Nephron progenitor cell (in vitro differentiated cells): Measurements from ENCODE around the gene TIGD3.

ENCODE experiments used
- DNase-seq: peaks from one replicate; pipeline ENCODE4 v3.0.0; 2021
- H3K27ac Mint-ChIP-seq: 2 replicates; pipeline ENCODE4 v1.8.0; 2021; ENCODE audit warnings: mild to moderate bottlenecking, moderate library complexity, mixed read lengths
- H3K27me3 Mint-ChIP-seq: 2 replicates; pipeline ENCODE4 v1.8.0; 2021; ENCODE audit warnings: mild to moderate bottlenecking, low read depth, mixed read lengths; ENCODE audit not compliant: poor library complexity
- H3K36me3 Mint-ChIP-seq: 2 replicates; pipeline ENCODE4 v1.8.0; 2021; ENCODE audit warnings: low read depth, mixed read lengths
- H3K4me1 Mint-ChIP-seq: 2 replicates; pipeline ENCODE4 v1.8.0; 2021; ENCODE audit warnings: mixed read lengths
- H3K4me3 Mint-ChIP-seq: 2 replicates; pipeline ENCODE4 v1.8.0; 2021; ENCODE audit warnings: mild to moderate bottlenecking, moderate library complexity, mixed read lengths
- H3K9me3 Mint-ChIP-seq: 2 replicates; pipeline ENCODE4 v1.8.0; 2021; ENCODE audit warnings: mild to moderate bottlenecking, moderate library complexity, mixed read lengths
- TF ChIP-seq, protein P1 (sequence below): fragments of 200-600 bp; sonication (generic); IDR thresholded peaks from 2 replicates; pipeline ENCODE4 v1.5.0; 2021; ENCODE audit warnings: antibody characterized with exemption

Gene TIGD3, protein sequence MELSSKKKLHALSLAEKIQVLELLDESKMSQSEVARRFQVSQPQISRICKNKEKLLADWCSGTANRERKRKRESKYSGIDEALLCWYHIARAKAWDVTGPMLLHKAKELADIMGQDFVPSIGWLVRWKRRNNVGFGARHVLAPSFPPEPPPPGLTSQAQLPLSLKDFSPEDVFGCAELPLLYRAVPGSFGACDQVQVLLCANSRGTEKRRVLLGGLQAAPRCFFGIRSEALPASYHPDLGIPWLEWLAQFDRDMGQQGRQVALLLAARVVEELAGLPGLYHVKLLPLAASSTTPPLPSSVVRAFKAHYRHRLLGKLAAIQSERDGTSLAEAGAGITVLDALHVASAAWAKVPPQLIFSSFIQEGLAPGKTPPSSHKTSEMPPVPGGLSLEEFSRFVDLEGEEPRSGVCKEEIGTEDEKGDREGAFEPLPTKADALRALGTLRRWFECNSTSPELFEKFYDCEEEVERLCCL

DNA sequence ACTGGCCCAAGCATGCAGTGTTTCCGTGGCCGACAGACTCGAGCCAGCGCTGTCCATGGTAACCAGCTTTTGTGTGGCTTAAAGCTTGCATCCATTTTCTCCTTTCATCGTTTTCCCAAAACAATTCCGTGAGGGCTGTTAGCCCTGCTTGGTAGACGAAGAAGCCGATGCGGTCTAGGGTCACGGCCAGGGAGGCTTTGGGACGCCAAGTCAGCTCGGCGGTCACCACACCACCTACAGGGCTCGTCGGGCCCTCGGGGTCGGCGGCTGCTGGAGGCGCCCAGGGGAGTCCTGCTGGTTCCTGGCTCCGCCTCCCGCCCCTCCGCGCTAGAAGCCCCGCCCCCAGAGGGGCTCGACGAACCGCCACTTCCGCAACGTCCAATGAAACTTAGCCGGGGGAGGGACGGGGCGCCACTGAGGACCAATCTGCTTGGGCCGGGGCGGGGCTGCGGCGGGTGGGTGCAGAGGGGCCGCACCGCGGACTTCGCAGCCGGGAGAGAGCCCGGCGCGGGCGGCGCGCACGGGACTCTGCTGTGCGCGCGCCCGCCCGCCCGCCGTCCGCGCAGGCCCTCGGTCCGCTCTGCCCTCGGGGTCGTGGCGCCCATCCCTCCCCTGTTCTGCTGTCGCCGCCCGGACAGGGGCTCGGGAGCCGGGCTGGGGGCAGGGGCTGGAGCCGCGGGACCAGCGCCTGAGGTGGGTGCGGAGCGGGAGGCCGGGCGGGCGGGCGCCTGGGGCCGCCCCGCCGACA, at the start of gene TIGD3:
TSS of gene TIGD3 (plus strand) at position 487 of the 748 bp plus-strand sequence. CDS start 1,058 bp downstream, outside the sequence.
- Mint-ChIP-seq H3K36me3 (peaks cover 17% of the 10 kb centered on the region), H3K27ac (peak within 1 kb of the TSS; percentile 34), H3K4me1 (peaks cover 38% of the 10 kb centered on the region), H3K4me3 (peak within 1 kb of the TSS; percentile 88), H3K9me3 (no peaks in the 10 kb centered on the region), H3K27me3 (peaks cover 42% of the 10 kb centered on the region)
- peak; percentile 99 for DNase-seq
- TF ChIP-seq, protein P1, sequence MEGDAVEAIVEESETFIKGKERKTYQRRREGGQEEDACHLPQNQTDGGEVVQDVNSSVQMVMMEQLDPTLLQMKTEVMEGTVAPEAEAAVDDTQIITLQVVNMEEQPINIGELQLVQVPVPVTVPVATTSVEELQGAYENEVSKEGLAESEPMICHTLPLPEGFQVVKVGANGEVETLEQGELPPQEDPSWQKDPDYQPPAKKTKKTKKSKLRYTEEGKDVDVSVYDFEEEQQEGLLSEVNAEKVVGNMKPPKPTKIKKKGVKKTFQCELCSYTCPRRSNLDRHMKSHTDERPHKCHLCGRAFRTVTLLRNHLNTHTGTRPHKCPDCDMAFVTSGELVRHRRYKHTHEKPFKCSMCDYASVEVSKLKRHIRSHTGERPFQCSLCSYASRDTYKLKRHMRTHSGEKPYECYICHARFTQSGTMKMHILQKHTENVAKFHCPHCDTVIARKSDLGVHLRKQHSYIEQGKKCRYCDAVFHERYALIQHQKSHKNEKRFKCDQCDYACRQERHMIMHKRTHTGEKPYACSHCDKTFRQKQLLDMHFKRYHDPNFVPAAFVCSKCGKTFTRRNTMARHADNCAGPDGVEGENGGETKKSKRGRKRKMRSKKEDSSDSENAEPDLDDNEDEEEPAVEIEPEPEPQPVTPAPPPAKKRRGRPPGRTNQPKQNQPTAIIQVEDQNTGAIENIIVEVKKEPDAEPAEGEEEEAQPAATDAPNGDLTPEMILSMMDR, result no peak

DNA sequence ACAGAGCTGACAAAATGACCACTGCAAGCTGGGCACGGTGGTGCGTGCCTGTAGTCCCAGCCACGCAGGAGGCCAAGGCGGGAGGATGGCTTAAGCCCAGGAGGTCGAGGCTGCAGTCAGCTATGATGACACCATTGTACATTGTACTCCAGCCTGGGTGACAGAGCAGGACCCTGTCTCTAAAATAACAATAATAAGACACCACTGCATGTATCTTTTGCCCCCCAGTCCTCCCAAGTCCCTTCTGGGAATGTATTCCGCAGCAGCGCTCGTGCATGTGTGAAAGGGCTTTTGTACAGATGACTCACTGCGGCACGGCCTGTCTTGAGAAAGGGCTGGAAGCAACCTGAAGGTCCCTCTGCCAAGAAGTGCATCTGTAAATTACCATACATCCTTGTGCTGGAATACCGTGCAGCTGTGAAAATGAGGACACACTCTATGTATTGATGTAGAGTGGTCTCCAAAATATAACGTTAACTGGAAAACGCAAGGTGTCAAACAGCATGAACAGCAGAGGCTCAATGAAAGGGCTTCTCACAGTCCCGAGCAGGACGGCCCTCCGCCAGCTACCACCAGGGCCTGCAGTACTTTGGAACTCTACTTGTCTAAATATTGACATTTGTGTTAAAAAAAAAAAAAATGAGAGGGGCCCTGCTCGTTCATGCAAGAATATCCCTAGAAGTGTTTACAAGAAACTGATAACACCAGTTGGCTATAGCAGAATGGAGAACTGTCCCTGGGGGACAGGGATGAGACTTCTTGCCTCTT, 48.9 kb upstream of the TIGD3 start:
- no peak for DNase-seq
- Mint-ChIP-seq H3K27me3 (no peaks in the 10 kb centered on the region), H3K36me3 (peaks cover 10% of the 10 kb centered on the region), H3K4me1 (peaks cover 32% of the 10 kb centered on the region), H3K27ac (peak overlapping the region; percentile 16), H3K4me3 (no peak overlapping the region), H3K9me3 (no peaks in the 10 kb centered on the region)
- TF ChIP-seq, protein P1, result no peak

DNA sequence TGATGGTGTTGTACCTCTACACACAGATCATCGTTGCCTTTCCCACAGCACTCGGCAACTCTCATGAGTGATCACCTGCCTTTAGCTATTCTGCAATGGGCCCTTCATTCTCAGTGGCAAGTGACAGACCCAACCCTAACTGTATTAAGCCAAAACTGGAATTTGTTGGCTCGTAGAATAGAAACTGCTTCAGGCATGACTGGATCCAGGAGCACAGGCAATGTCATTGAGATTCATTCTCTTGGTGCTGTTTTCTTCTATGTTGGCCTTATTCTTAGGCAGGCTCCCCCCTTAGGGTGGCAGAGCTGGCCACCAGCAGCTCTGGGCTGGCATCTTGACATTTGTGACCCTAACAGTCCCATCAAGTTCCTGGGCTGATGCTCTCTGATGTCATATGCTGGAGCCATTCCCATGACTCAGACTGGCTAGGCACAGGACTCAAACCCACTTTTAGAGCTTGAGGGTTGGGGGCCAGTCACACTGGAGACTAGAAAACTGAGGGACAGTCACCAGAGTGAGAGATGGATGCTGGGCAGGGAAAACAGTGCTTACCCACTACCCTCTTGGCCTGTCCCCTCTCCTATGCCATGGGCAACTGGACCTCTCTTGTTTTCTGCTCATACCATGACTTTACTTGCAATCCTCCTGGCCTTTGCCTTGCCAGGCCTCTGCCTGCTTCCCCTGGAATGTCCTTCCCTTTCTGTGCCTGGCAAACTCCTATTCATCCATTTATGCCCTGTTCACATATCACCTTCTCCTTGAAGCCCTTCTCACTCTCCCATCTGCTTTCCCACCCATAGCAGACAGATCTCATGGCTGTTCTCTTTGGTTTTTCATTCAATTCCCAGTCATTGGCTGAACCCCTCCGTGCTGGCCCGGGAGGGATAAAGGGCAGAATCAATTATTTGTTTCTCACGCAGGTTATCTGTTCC, 47.0 kb upstream of the TIGD3 start:
- H3K27me3 Mint-ChIP-seq, result peaks cover 5% of the 10 kb centered on the region
- TF ChIP-seq, protein P1, result no peak
- peaks cover 28% of the 10 kb centered on the region for H3K4me1 Mint-ChIP-seq
- peak overlapping the region; percentile 50 for H3K27ac Mint-ChIP-seq
- no peak for DNase-seq
- H3K4me3 Mint-ChIP-seq, result no peak overlapping the region
- H3K9me3 Mint-ChIP-seq, result no peaks in the 10 kb centered on the region
- peaks cover 10% of the 10 kb centered on the region for H3K36me3 Mint-ChIP-seq

DNA sequence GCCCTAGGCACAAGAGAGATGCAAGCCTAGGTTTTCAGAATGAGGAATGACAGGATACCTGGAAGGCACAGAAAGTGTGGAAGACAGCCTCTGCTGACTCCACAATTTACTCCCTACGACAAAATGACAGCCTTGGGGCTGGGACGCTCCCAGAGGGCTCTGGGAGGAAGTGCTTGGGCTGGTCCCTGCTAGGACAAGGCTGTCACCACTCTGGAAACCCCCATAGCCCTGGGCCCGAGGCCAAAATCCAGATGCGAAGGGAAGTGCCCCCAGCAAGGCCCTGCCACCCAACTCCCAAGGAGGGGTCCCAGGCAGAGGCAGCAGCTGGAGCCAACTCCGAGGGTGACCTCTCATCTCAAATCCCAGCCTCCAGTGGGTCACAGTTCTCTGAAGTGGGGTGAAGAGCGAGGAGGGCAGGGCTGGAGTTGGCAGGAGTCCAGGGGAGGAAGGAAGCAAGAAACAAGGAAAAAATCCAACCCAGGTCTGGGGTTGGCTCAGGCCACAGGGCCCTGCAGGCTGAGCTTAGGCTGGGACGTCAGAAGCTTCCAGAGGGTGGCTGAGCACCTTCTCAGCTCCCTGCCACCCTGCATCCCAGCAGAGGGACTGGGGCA, 46.2 kb upstream of the TIGD3 start:
- Mint-ChIP-seq H3K4me1 (peaks cover 28% of the 10 kb centered on the region), H3K4me3 (no peak overlapping the region), H3K36me3 (peaks cover 10% of the 10 kb centered on the region), H3K27me3 (peaks cover 10% of the 10 kb centered on the region), H3K9me3 (no peaks in the 10 kb centered on the region), H3K27ac (no peak overlapping the region)
- TF ChIP-seq, protein P1, result no peak
- DNase-seq, result no peak

DNA sequence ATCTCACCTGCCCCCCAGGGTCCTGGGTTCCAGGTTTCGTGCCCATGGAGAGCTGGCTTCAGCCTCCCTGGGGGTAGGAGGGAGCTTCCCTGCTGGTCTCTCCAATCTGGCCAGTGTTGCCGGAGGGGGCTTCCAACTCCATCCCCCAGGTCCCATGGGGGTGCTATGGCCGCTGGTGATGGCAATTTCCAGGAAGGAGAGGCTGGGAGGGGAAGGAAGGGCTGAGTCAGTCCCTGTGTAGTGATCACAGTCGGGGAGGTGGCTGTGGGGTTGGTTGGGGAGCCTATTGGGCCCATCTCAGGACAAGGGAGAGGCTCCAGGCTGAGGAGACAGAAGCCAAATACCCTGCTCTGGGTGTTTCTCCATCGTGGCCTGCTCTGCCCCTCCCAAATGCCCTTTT, 45.5 kb upstream of the TIGD3 start:
- Mint-ChIP-seq H3K4me3 (no peak overlapping the region), H3K36me3 (peaks cover 5% of the 10 kb centered on the region), H3K27me3 (peaks cover 16% of the 10 kb centered on the region), H3K9me3 (no peaks in the 10 kb centered on the region), H3K4me1 (peaks cover 32% of the 10 kb centered on the region), H3K27ac (no peak overlapping the region)
- DNase-seq, result no peak
- TF ChIP-seq, protein P1, result no peak
